Measurements from ENCODE around the gene CACNA2D1.
"Not testable (repeated sequence)": the region's sequence is repeated elsewhere in the genome, so short reads cannot be mapped to it uniquely, and the experiment has no call there.

CACNA2D1 gene

GRCh38 chr7:82166260-82167015, 277.1 kb downstream of the CACNA2D1 start:
- DNase-seq (ENCODE audit: low spot score), result no peak

GRCh38 chr7:82164813-82165212, 278.8 kb downstream of the CACNA2D1 start:
- no peak for DNase-seq (ENCODE audit: low spot score)

- DNase-seq (ENCODE audit: low spot score), result no peak
Measured at GRCh38 chr7:82164410-82164809, 279.2 kb downstream of the CACNA2D1 start.

GRCh38 chr7:82163586-82163985, 280.0 kb downstream of the CACNA2D1 start:
- no peak for DNase-seq (ENCODE audit: low spot score)

GRCh38 chr7:82162289-82162688, 281.3 kb downstream of the CACNA2D1 start:
- DNase-seq (ENCODE audit: low spot score), result no peak

- DNase-seq (ENCODE audit: low spot score), result no peak
Measured at GRCh38 chr7:82158327-82158726, 285.2 kb downstream of the CACNA2D1 start.

- no peak for DNase-seq (ENCODE audit: low spot score)
Measured at GRCh38 chr7:82156893-82157292, 286.7 kb downstream of the CACNA2D1 start.

GRCh38 chr7:82156168-82156567, 287.4 kb downstream of the CACNA2D1 start:
- DNase-seq (ENCODE audit: low spot score), result no peak

GRCh38 chr7:82154728-82155127, 288.8 kb downstream of the CACNA2D1 start:
- DNase-seq (ENCODE audit: low spot score), result no peak

- no peak for DNase-seq (ENCODE audit: low spot score)
Measured at GRCh38 chr7:82153776-82154175, 289.8 kb downstream of the CACNA2D1 start.

GRCh38 chr7:82152858-82153257, 290.7 kb downstream of the CACNA2D1 start:
- no peak for DNase-seq (ENCODE audit: low spot score)

GRCh38 chr7:82146491-82146890, 297.1 kb downstream of the CACNA2D1 start:
- DNase-seq (ENCODE audit: low spot score), result no peak

- no peak for DNase-seq (ENCODE audit: low spot score)
Measured at GRCh38 chr7:82142263-82142864, 301.2 kb downstream of the CACNA2D1 start.

GRCh38 chr7:82141427-82141826, 302.1 kb downstream of the CACNA2D1 start:
- no peak for DNase-seq (ENCODE audit: low spot score)

- DNase-seq (ENCODE audit: low spot score), result not testable (repeated sequence)
Measured at GRCh38 chr7:82140608-82141007, 303.0 kb downstream of the CACNA2D1 start.

- no peak for DNase-seq (ENCODE audit: low spot score)
Measured at GRCh38 chr7:82131215-82131614, 312.4 kb downstream of the CACNA2D1 start.

- DNase-seq (ENCODE audit: low spot score), result no peak
Measured at GRCh38 chr7:82129091-82129490, 314.5 kb downstream of the CACNA2D1 start.

GRCh38 chr7:82128546-82128945, 315.0 kb downstream of the CACNA2D1 start:
- no peak for DNase-seq (ENCODE audit: low spot score)

GRCh38 chr7:82126576-82126975, 317.0 kb downstream of the CACNA2D1 start:
- DNase-seq (ENCODE audit: low spot score), result no peak

- DNase-seq (ENCODE audit: low spot score), result no peak
Measured at GRCh38 chr7:82124445-82124844, 319.1 kb downstream of the CACNA2D1 start.

GRCh38 chr7:82122275-82122674, 321.3 kb downstream of the CACNA2D1 start:
- no peak for DNase-seq (ENCODE audit: low spot score)

GRCh38 chr7:82114237-82114636, 329.3 kb downstream of the CACNA2D1 start:
- DNase-seq (ENCODE audit: low spot score), result no peak

GRCh38 chr7:82110146-82110840, 333.3 kb downstream of the CACNA2D1 start:
- no peak for DNase-seq (ENCODE audit: low spot score)

All from CD4-positive, alpha-beta T cell treated with Interleukin-6 at 100 ng/mL for 8 hours (primary cell).